Neural cell (in vitro differentiated cells): ENCODE data around the gene CLTCL1. TPM values are rescaled to one million over a fixed set of nuclear protein-coding genes. Genes with fewer than 3 reads are reported as not detected.

Experiments
- H2AFZ ChIP-seq: fragments of 200-600, 300-800 bp; sonication (generic), shearing (Covaris generic); 2 replicates; pipeline ENCODE4 v1.6.0; 2014; ENCODE audit warnings: low read depth, mild to moderate bottlenecking, antibody characterized with exemption, low read length, moderate library complexity
- H3F3A ChIP-seq: fragments of 200-600 bp; shearing (Covaris generic); 2 replicates; pipeline ENCODE4 v1.6.1; 2016; ENCODE audit warnings: mild to moderate bottlenecking, moderate library complexity, mixed read lengths, antibody characterized with exemption, low read length; ENCODE audit not compliant: insufficient read depth, poor library complexity, severe bottlenecking
- H3K27ac ChIP-seq: fragments of 200-600, 300-800 bp; sonication (generic), shearing (Covaris generic); 2 replicates; pipeline ENCODE4 v1.5.1; 2014; ENCODE audit warnings: mild to moderate bottlenecking, low read length, moderate library complexity
- H3K27me3 ChIP-seq: fragments of 300-800, 200-600 bp; sonication (generic), shearing (Covaris generic); 2 replicates; pipeline ENCODE4 v1.6.0; 2014; ENCODE audit warnings: mild to moderate bottlenecking, low read depth, low read length, moderate library complexity; ENCODE audit not compliant: insufficient read depth
- H3K36me3 ChIP-seq: fragments of 300-800, 200-600 bp; sonication (generic), shearing (Covaris generic); 2 replicates; pipeline ENCODE4 v1.5.1; 2014; ENCODE audit warnings: mild to moderate bottlenecking, antibody characterized with exemption, low read length, moderate library complexity; ENCODE audit not compliant: insufficient read depth
- H3K4me2 ChIP-seq: fragments of 300-800, 200-600 bp; sonication (generic), shearing (Covaris generic); 2 replicates; pipeline ENCODE4 v1.6.0; 2014; ENCODE audit warnings: mild to moderate bottlenecking, low read length
- H3K4me3 ChIP-seq: fragments of 300-800, 200-600 bp; sonication (generic), shearing (Covaris generic); 2 replicates; pipeline ENCODE4 v1.5.1; 2014; ENCODE audit warnings: mild to moderate bottlenecking, low read length, moderate library complexity
- H3K79me2 ChIP-seq: fragments of 200-600 bp; shearing (Covaris generic); replicated peaks from 2 replicates; pipeline ENCODE4 v1.6.0; 2014; ENCODE audit warnings: mild to moderate bottlenecking, low read length, moderate library complexity; ENCODE audit not compliant: insufficient read depth
- H3K9ac ChIP-seq: fragments of 300-800, 200-600 bp; sonication (generic), shearing (Covaris generic); 2 replicates; pipeline ENCODE4 v1.6.1; 2016; ENCODE audit warnings: mild to moderate bottlenecking, low read length, mixed read lengths
- H3K9me2 ChIP-seq: fragments of 200-600 bp; shearing (Covaris generic); 2 replicates; pipeline ENCODE4 v1.6.1; 2016; ENCODE audit warnings: mild to moderate bottlenecking, low read length, mixed read lengths; ENCODE audit not compliant: insufficient read depth
- H3K9me3 ChIP-seq: fragments of 200-600, 300-800 bp; sonication (generic), shearing (Covaris generic); 2 replicates; pipeline ENCODE4 v1.6.1; 2016; ENCODE audit warnings: mild to moderate bottlenecking, mixed run types, low read length, moderate library complexity, mixed read lengths
- H4K20me1 ChIP-seq: fragments of 200-600 bp; shearing (Covaris generic); 2 replicates; pipeline ENCODE4 v1.6.1; 2016; ENCODE audit warnings: mild to moderate bottlenecking, mixed run types; ENCODE audit not compliant: insufficient read depth
- CTCF ChIP-seq: fragments of 450-650 bp; IDR thresholded peaks from 2 replicates; pipeline ENCODE4 v1.5.1; 2014; ENCODE audit warnings: antibody characterized with exemption, mild to moderate bottlenecking, moderate library complexity; ENCODE audit not compliant: poor library complexity, severe bottlenecking
- EP300 ChIP-seq: fragments of 450-650 bp; conservative IDR thresholded peaks from 2 replicates; pipeline ENCODE4 v1.6.1; 2014; ENCODE audit warnings: antibody characterized with exemption, mild to moderate bottlenecking, moderate library complexity; ENCODE audit not compliant: poor library complexity, severe bottlenecking
- EZH2 ChIP-seq: fragments of 200-600, 300-800 bp; shearing (Covaris generic), sonication (generic); IDR thresholded peaks from 2 replicates; pipeline ENCODE4 v1.6.1; 2014; ENCODE audit warnings: antibody characterized with exemption, low read length, borderline replicate concordance, mild to moderate bottlenecking; ENCODE audit not compliant: insufficient read depth, poor library complexity, severe bottlenecking
- MXI1 ChIP-seq: fragments of 450-650 bp; conservative IDR thresholded peaks from 2 replicates; pipeline ENCODE4 v1.6.1; 2014; ENCODE audit warnings: antibody characterized with exemption, mild to moderate bottlenecking; ENCODE audit not compliant: poor library complexity, severe bottlenecking
- POLR2AphosphoS5 ChIP-seq: IDR thresholded peaks from 2 replicates; pipeline ENCODE4 v1.6.1; 2012
- RAD21 ChIP-seq: fragments of 450-650 bp; conservative IDR thresholded peaks from 2 replicates; pipeline ENCODE4 v1.6.1; 2014; ENCODE audit warnings: antibody characterized with exemption, mild to moderate bottlenecking, moderate library complexity
- REST ChIP-seq: IDR thresholded peaks from 2 replicates; pipeline ENCODE4 v1.6.1; 2012; ENCODE audit warnings: borderline replicate concordance
- SMC3 ChIP-seq: fragments of 450-650 bp; conservative IDR thresholded peaks from 2 replicates; pipeline ENCODE4 v1.6.1; 2014; ENCODE audit warnings: antibody characterized with exemption, mild to moderate bottlenecking, moderate library complexity; ENCODE audit not compliant: poor library complexity
- TAF1 ChIP-seq: IDR thresholded peaks from 2 replicates; pipeline ENCODE4 v1.6.1; 2012; ENCODE audit warnings: low read depth
- polyA plus RNA-seq: library from polyadenylated mRNA; depleted of rRNA; stranded (reverse); fragments of >200 nt; gene quantifications from 2 replicates; pipeline ENCODE4 v1.2.3, GENCODE V29; 2014

Gene CLTCL1
- polyA plus RNA-seq, 1 donor from 2014 or later = 7.8 TPM

GRCh38 chr22:19224557-19224956 lies 67.0 kb downstream of the CLTCL1 start:
- Histone ChIP-seq H2AFZ (no peak overlapping the region), H3K27me3 (no peaks in the 10 kb centered on the region), H3K27ac (no peak overlapping the region), H3F3A (no peaks in the 10 kb centered on the region), H3K9me2 (no peaks in the 10 kb centered on the region), H3K4me2 (no peak overlapping the region), H3K79me2 (no peaks in the 10 kb centered on the region), H4K20me1 (no peaks in the 10 kb centered on the region), H3K9me3 (no peaks in the 10 kb centered on the region), H3K9ac (no peak overlapping the region), H3K36me3 (no peaks in the 10 kb centered on the region), H3K4me3 (no peak overlapping the region)
- TF ChIP-seq CTCF = no peak
- TF ChIP-seq EP300 = no peak
- no peak for TF ChIP-seq EZH2
- TF ChIP-seq SMC3 = no peak
- no peak for TF ChIP-seq MXI1
- TF ChIP-seq POLR2AphosphoS5 = no peak
- no peak for TF ChIP-seq TAF1
- no peak for TF ChIP-seq RAD21
- no peak for TF ChIP-seq REST

GRCh38 chr22:19223617-19224016 lies 67.9 kb downstream of the CLTCL1 start:
- Histone ChIP-seq H3K4me3 (no peak overlapping the region), H3K9ac (no peak overlapping the region), H3F3A (no peaks in the 10 kb centered on the region), H3K27me3 (no peaks in the 10 kb centered on the region), H3K36me3 (no peaks in the 10 kb centered on the region), H3K79me2 (no peaks in the 10 kb centered on the region), H3K9me3 (no peaks in the 10 kb centered on the region), H3K4me2 (no peak overlapping the region), H3K9me2 (no peaks in the 10 kb centered on the region), H4K20me1 (no peaks in the 10 kb centered on the region), H3K27ac (no peak overlapping the region), H2AFZ (no peak overlapping the region)
- TF ChIP-seq REST (no peak), MXI1 (no peak), POLR2AphosphoS5 (no peak), EZH2 (no peak), CTCF (no peak), SMC3 (no peak), EP300 (no peak), TAF1 (no peak), RAD21 (no peak)
